Measurements from ENCODE around the gene PECR.

GRCh38 chr2:216052420-216052819 lies 29.2 kb downstream of the PECR start:
- TF ChIP-seq CTCF (IDR thresholded peaks at IDR 0.05; ENCODE audit: low read depth, low read length, missing input control) (no peak), RAD21 (IDR thresholded peaks at IDR 0.05) (no peak), YY1 (IDR thresholded peaks at IDR 0.05) (no peak), JUND (IDR thresholded peaks at IDR 0.05) (no peak), REST (IDR thresholded peaks at IDR 0.05) (no peak), TAF1 (conservative IDR thresholded peaks at IDR 0.05) (no peak), FOXA2 (IDR thresholded peaks at IDR 0.05) (no peak), FOXA1 (IDR thresholded peaks at IDR 0.05) (no peak), MAX (IDR thresholded peaks at IDR 0.05) (no peak), ZBTB33 (IDR thresholded peaks at IDR 0.05) (no peak), RXRA (IDR thresholded peaks at IDR 0.05) (no peak)

Data from liver (tissue), 3 donors.